Activated CD8-positive, alpha-beta T cell treated with anti-CD3 and anti-CD28 coated beads for 36 hours (primary cell): Measurements from ENCODE around the gene EPHA1. TPM values are rescaled to one million over a fixed set of nuclear protein-coding genes. Genes with fewer than 3 reads are reported as not detected.
A peak's percentile ranks its signal among the peaks of the same experiment; 100 is the strongest.

Experiments used
- ATAC-seq: fragments of 200-7000 bp; cut with Tn5 transposase; one replicate; pipeline ENCODE4 v1.10.0; 2021; ENCODE audit warnings: mild to moderate bottlenecking, moderate library complexity
- CTCF ChIA-PET: fragments of 350-600 bp; sonication (Branson Sonifier 250); formaldehyde crosslinking; loops from one replicate; lab custom pipeline; 2021; ENCODE audit warnings: antibody characterized with exemption; lab: Charles Lee
- POLR2A ChIA-PET: fragments of 350-600 bp; sonication (Branson Sonifier 250); formaldehyde crosslinking; loops from one replicate; lab custom pipeline; 2021; ENCODE audit warnings: antibody characterized with exemption; lab: Charles Lee
- DNase-seq: peaks from one replicate; pipeline ENCODE4 v3.0.0-alpha.2; 2020
- H3K27ac Mint-ChIP-seq: one replicate; pipeline ENCODE4 v1.8.0; 2021; ENCODE audit warnings: mild to moderate bottlenecking, mixed read lengths
- H3K27me3 Mint-ChIP-seq: one replicate; pipeline ENCODE4 v1.8.0; 2021; ENCODE audit warnings: mixed read lengths
- H3K36me3 Mint-ChIP-seq: one replicate; pipeline ENCODE4 v1.8.0; 2021; ENCODE audit warnings: low read depth, mixed read lengths
- H3K4me1 Mint-ChIP-seq: one replicate; pipeline ENCODE4 v1.8.0; 2021; ENCODE audit warnings: low read depth, mixed read lengths
- H3K4me3 Mint-ChIP-seq: one replicate; pipeline ENCODE4 v1.8.0; 2021; ENCODE audit warnings: mild to moderate bottlenecking, moderate library complexity, mixed read lengths
- H3K9me3 Mint-ChIP-seq: one replicate; pipeline ENCODE4 v1.8.0; 2021; ENCODE audit warnings: mixed read lengths
- CTCF ChIP-seq: fragments of 200-600 bp; IDR thresholded peaks from one replicate; pipeline ENCODE4 v1.8.0; 2022; ENCODE audit warnings: antibody characterized with exemption, mild to moderate bottlenecking
- intact Hi-C: fragments of 100-400 bp; cut with micrococcal nuclease; formaldehyde crosslinking; loops from one replicate; pipeline ENCODE4 v1.10.0; 2022
- total RNA-seq, 2 experiments: library from RNA; stranded (reverse); gene quantifications; one replicate each; pipeline ENCODE4 v1.2.3, GENCODE V29; 2021

Gene EPHA1
- total RNA-seq, 2 experiments from 2014 or later: 2.4 to 2.8 TPM

- Mint-ChIP-seq H3K27ac (no peak within 1 kb of the TSS), H3K4me1 (peaks cover 4% of the 10 kb centered on the region), H3K4me3 (no peak within 1 kb of the TSS), H3K9me3 (no peaks in the 10 kb centered on the region), H3K27me3 (no peaks in the 10 kb centered on the region), H3K36me3 (no peaks in the 10 kb centered on the region)
- no peak for TF ChIP-seq CTCF
- CTCF ChIA-PET: no interaction called here
- POLR2A ChIA-PET: no interaction called here
- DNase-seq (no peak), ATAC-seq (no peak)
- intact Hi-C loops: no loop called here
Measured at GRCh38 chr7:143443153-143443552, 34.5 kb upstream of the EPHA1 start, which contains the start of gene TAS2R60. Gene TAS2R60, plus strand, starts transcription at chr7:143443453. Its CDS starts 0 bp downstream, at chr7:143443453.

GRCh38 chr7:143439866-143440265, 31.2 kb upstream of the EPHA1 start:
- Mint-ChIP-seq H3K4me3 (no peak overlapping the region), H3K9me3 (no peaks in the 10 kb centered on the region), H3K36me3 (no peaks in the 10 kb centered on the region), H3K27ac (no peak overlapping the region), H3K27me3 (no peaks in the 10 kb centered on the region), H3K4me1 (peaks cover 19% of the 10 kb centered on the region)
- DNase-seq: no peak
- ATAC-seq: peak; percentile 39
- ChIA-PET CTCF (interaction anchor here (1.1 to 1.5 kb wide), 3 partner anchors 14 to 199 kb away, joined by 4 to 5 read pairs (median 5); no protein-coding TSS in a partner anchor), POLR2A (interaction anchor here (0.9 kb wide), 1 partner anchor 60 kb away, joined by 3 read pairs; no protein-coding TSS in a partner anchor)
- no peak for TF ChIP-seq CTCF
- intact Hi-C loops: no loop called here

GRCh38 chr7:143437578-143437977, 28.9 kb upstream of the EPHA1 start:
- Mint-ChIP-seq H3K4me1 (peaks cover 19% of the 10 kb centered on the region), H3K4me3 (no peak overlapping the region), H3K27ac (no peak overlapping the region), H3K9me3 (no peaks in the 10 kb centered on the region), H3K36me3 (no peaks in the 10 kb centered on the region), H3K27me3 (no peaks in the 10 kb centered on the region)
- intact Hi-C loops: no loop called here
- no peak for DNase-seq
- TF ChIP-seq CTCF: no peak
- ChIA-PET CTCF (interaction anchor here (0.8 kb wide), 1 partner anchor 92 kb away, joined by 3 read pairs; no protein-coding TSS in a partner anchor), POLR2A (no interaction called here)
- ATAC-seq: peak; percentile 27

- H3K4me3 Mint-ChIP-seq: no peak overlapping the region
- no peak for TF ChIP-seq CTCF
- ATAC-seq: no peak
- no peak overlapping the region for H3K27ac Mint-ChIP-seq
- POLR2A ChIA-PET: no interaction called here
- intact Hi-C loops: no loop called here
- no peak for DNase-seq
- peaks cover 19% of the 10 kb centered on the region for H3K4me1 Mint-ChIP-seq
- no peaks in the 10 kb centered on the region for H3K9me3 Mint-ChIP-seq
- CTCF ChIA-PET: no interaction called here
- H3K27me3 Mint-ChIP-seq: no peaks in the 10 kb centered on the region
- H3K36me3 Mint-ChIP-seq: no peaks in the 10 kb centered on the region
Measured at GRCh38 chr7:143436325-143436946, 27.8 kb upstream of the EPHA1 start.

GRCh38 chr7:143435266-143435665, 26.6 kb upstream of the EPHA1 start:
- Mint-ChIP-seq H3K27ac (no peak overlapping the region), H3K9me3 (no peaks in the 10 kb centered on the region)

More at GRCh38 chr7:143435266-143435665, 26.6 kb upstream of the EPHA1 start:
- ChIA-PET CTCF (interaction anchor here (1.2 kb wide), 1 partner anchor 32 kb away, joined by 3 read pairs; no protein-coding TSS in a partner anchor), POLR2A (no interaction called here)
- intact Hi-C loops: no loop called here
- ATAC-seq: no peak
- TF ChIP-seq CTCF: no peak
- H3K27me3 Mint-ChIP-seq: no peaks in the 10 kb centered on the region
- H3K4me1 Mint-ChIP-seq: peaks cover 19% of the 10 kb centered on the region
- DNase-seq: no peak
- H3K36me3 Mint-ChIP-seq: no peaks in the 10 kb centered on the region
- no peak overlapping the region for H3K4me3 Mint-ChIP-seq
